Measurements from ENCODE around the gene DOK3.

Gene DOK3

GRCh38 chr5:177520916-177521513 is 11.4 kb upstream of the DOK3 start:
- DNase-seq (ENCODE audit: low read depth), result no peak
- peak; percentile 14 for TF ChIP-seq CTCF (conservative IDR thresholded peaks at IDR 0.05; ENCODE audit: control insufficient read depth, insufficient read depth, low read depth, low read length)

GRCh38 chr5:177520271-177520670 is 10.6 kb upstream of the DOK3 start:
- H3K4me3 ChIP-seq (ENCODE audit: control insufficient read depth, low read depth, low read length), result no peak overlapping the region
- no peak for DNase-seq (ENCODE audit: low read depth)
- no peak for TF ChIP-seq CTCF (conservative IDR thresholded peaks at IDR 0.05; ENCODE audit: control insufficient read depth, insufficient read depth, low read depth, low read length)

More at GRCh38 chr5:177520916-177521513, 11.4 kb upstream of the DOK3 start:
- no peak overlapping the region for H3K4me3 ChIP-seq (ENCODE audit: control insufficient read depth, low read depth, low read length)

- no peak for TF ChIP-seq CTCF (conservative IDR thresholded peaks at IDR 0.05; ENCODE audit: control insufficient read depth, insufficient read depth, low read depth, low read length)
- no peak for DNase-seq (ENCODE audit: low read depth)
Observed at GRCh38 chr5:177519463-177520235, 10.0 kb upstream of the DOK3 start.

DNA sequence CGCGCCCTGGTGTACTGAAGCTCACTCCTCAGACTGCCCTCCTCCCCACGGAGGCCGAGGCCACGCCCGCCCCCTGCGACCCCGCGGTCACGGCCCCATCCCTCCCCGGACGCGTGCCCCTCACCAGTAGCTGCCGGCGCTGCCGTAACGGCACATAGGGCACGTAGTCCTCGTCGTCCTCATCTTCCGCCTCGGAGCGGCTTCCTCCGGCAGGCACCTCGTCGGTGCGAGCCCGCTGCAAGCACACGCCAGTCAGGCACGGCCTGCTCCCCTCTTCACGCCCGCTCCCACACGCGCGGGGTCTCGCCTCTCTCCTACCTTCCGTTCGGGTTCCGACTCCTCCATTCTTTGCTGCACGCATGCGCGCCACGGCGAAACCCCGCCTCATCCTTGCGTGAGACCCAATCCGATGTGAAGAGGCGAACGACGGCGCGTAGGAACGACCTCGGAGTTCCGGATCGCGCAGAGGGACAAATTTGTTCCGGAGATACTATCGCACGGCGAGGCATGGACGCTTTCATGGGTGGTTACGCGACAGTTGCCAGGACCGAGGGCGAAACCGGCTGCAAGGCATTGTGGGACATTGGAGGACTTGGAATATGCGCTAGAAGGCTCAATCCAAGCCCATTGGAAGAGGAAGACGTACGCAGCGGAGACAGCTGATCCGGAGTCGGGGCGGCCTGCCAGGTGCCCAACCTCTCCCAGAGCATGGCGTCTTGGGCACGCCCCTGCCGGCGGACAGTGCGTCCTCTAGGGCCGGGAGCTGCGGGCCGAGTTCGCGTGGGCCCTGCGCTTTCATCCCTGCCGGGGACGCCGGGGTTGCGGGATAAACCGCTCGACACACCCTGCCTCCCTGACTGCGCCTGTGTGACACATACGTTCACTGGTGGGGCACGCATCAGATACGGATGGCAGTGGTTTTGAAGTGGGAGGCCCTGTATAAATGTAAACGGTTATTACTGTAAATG is 7.3 kb upstream of the DOK3 start, which contains the start of gene DDX41:
TSS of gene DDX41 (minus strand) at position 361 of the 968 bp plus-strand sequence. CDS start at position 345, 16 bp downstream.
- peak within 1 kb of the TSS; percentile 94 for H3K4me3 ChIP-seq (ENCODE audit: control insufficient read depth, low read depth, low read length)
- DNase-seq (ENCODE audit: low read depth), result peak; percentile 99
- no peak for TF ChIP-seq CTCF (conservative IDR thresholded peaks at IDR 0.05; ENCODE audit: control insufficient read depth, insufficient read depth, low read depth, low read length)

More at GRCh38 chr5:177519463-177520235, 10.0 kb upstream of the DOK3 start:
- no peak overlapping the region for H3K4me3 ChIP-seq (ENCODE audit: control insufficient read depth, low read depth, low read length)

GRCh38 chr5:177515580-177515979 is 6.0 kb upstream of the DOK3 start:
- H3K4me3 ChIP-seq (ENCODE audit: control insufficient read depth, low read depth, low read length), result peak overlapping the region; percentile 94
- no peak for TF ChIP-seq CTCF (conservative IDR thresholded peaks at IDR 0.05; ENCODE audit: control insufficient read depth, insufficient read depth, low read depth, low read length)
- DNase-seq (ENCODE audit: low read depth), result no peak

GRCh38 chr5:177514541-177514940 is 4.9 kb upstream of the DOK3 start:
- H3K4me3 ChIP-seq (ENCODE audit: control insufficient read depth, low read depth, low read length), result no peak overlapping the region
- no peak for TF ChIP-seq CTCF (conservative IDR thresholded peaks at IDR 0.05; ENCODE audit: control insufficient read depth, insufficient read depth, low read depth, low read length)
- no peak for DNase-seq (ENCODE audit: low read depth)

Measured in fibroblast of mammary gland (primary cell).